Stimulated activated naive CD8-positive, alpha-beta T cell treated with anti-CD3 and anti-CD28 coated beads, Interleukin-15, amount 100 ng/mL, for 72 hours (primary cell): ENCODE data around the gene MUSK.

Experiments
- ATAC-seq: fragments of 150-1000 bp; cut with Tn5 transposase; 2 replicates; pipeline ENCODE4 v1.10.0; 2021; ENCODE audit warnings: mild to moderate bottlenecking, moderate library complexity
- DNase-seq, 2 donors: peaks; one replicate each; pipeline ENCODE4 v3.0.0; 2021 to 2022
- H3K27ac Mint-ChIP-seq, 2 donors: one replicate each; pipeline ENCODE4 v1.8.0; 2022; ENCODE audit warnings: mild to moderate bottlenecking in 2 of 2, mixed read lengths in 2 of 2, moderate library complexity in 2 of 2
- H3K27me3 Mint-ChIP-seq: one replicate; pipeline ENCODE4 v1.8.0; 2022; ENCODE audit warnings: mixed read lengths
- H3K4me1 Mint-ChIP-seq: one replicate; pipeline ENCODE4 v1.8.0; 2022; ENCODE audit warnings: mild to moderate bottlenecking, mixed read lengths
- H3K4me3 Mint-ChIP-seq, 2 donors: one replicate each; pipeline ENCODE4 v1.8.0; 2022; ENCODE audit warnings: mild to moderate bottlenecking in 2 of 2, mixed read lengths in 2 of 2, moderate library complexity in 1 of 2
- H3K9me3 Mint-ChIP-seq, 2 donors: one replicate each; pipeline ENCODE4 v1.8.0; 2022; ENCODE audit warnings: mixed read lengths in 2 of 2

Gene MUSK

GRCh38 chr9:110835859-110836271 lies 167.3 kb downstream of the MUSK start:
- H3K27ac Mint-ChIP-seq, result no peak overlapping the region
- H3K9me3 Mint-ChIP-seq, result peaks cover under 1 to 10% of the 10 kb centered on the region in 2 donors
- DNase-seq (no peak), ATAC-seq (no peak)
- no peaks in the 10 kb centered on the region for H3K27me3 Mint-ChIP-seq
- no peak overlapping the region for H3K4me3 Mint-ChIP-seq
- H3K4me1 Mint-ChIP-seq, result no peaks in the 10 kb centered on the region

- Mint-ChIP-seq H3K4me3 (no peak overlapping the region), H3K9me3 (peaks cover 0 to 10% of the 10 kb centered on the region in 2 donors), H3K4me1 (no peaks in the 10 kb centered on the region), H3K27ac (no peak overlapping the region), H3K27me3 (no peaks in the 10 kb centered on the region)
- ATAC-seq (no peak), DNase-seq (no peak)
Measured at GRCh38 chr9:110837401-110838005, 168.9 kb downstream of the MUSK start.

GRCh38 chr9:110842169-110842568 lies 173.6 kb downstream of the MUSK start:
- Mint-ChIP-seq H3K9me3 (peaks cover 0 to 15% of the 10 kb centered on the region in 2 donors), H3K4me3 (no peak overlapping the region), H3K27ac (no peak overlapping the region), H3K27me3 (no peaks in the 10 kb centered on the region), H3K4me1 (no peaks in the 10 kb centered on the region)
- no peak for ATAC-seq
- DNase-seq, result no peak

GRCh38 chr9:110842986-110843385 lies 174.4 kb downstream of the MUSK start:
- H3K9me3 Mint-ChIP-seq, result peaks cover 0 to 13% of the 10 kb centered on the region in 2 donors
- no peaks in the 10 kb centered on the region for H3K4me1 Mint-ChIP-seq
- DNase-seq, result no peak
- no peaks in the 10 kb centered on the region for H3K27me3 Mint-ChIP-seq
- H3K27ac Mint-ChIP-seq, result no peak overlapping the region
- H3K4me3 Mint-ChIP-seq, result no peak overlapping the region
- no peak for ATAC-seq

GRCh38 chr9:110844121-110844520 lies 175.5 kb downstream of the MUSK start:
- Mint-ChIP-seq H3K4me1 (no peaks in the 10 kb centered on the region), H3K9me3 (peaks cover 0 to 13% of the 10 kb centered on the region in 2 donors), H3K4me3 (no peak overlapping the region), H3K27me3 (no peaks in the 10 kb centered on the region), H3K27ac (no peak overlapping the region)
- no peak for DNase-seq
- no peak for ATAC-seq

GRCh38 chr9:110846215-110846614 lies 177.6 kb downstream of the MUSK start:
- H3K27me3 Mint-ChIP-seq, result no peaks in the 10 kb centered on the region
- H3K9me3 Mint-ChIP-seq, result peaks cover 0 to 8% of the 10 kb centered on the region in 2 donors
- no peak overlapping the region for H3K4me3 Mint-ChIP-seq
- ATAC-seq, result no peak
- no peak for DNase-seq
- no peak overlapping the region for H3K27ac Mint-ChIP-seq
- no peaks in the 10 kb centered on the region for H3K4me1 Mint-ChIP-seq

GRCh38 chr9:110847671-110848070 lies 179.1 kb downstream of the MUSK start:
- Mint-ChIP-seq H3K4me1 (no peaks in the 10 kb centered on the region), H3K27ac (no peak overlapping the region), H3K4me3 (no peak overlapping the region), H3K9me3 (peaks cover 0 to 8% of the 10 kb centered on the region in 2 donors), H3K27me3 (no peaks in the 10 kb centered on the region)
- ATAC-seq, result no peak
- no peak for DNase-seq

GRCh38 chr9:110850401-110851135 lies 182.0 kb downstream of the MUSK start:
- Mint-ChIP-seq H3K4me3 (no peak overlapping the region), H3K27me3 (no peaks in the 10 kb centered on the region), H3K9me3 (peaks cover 5 to 10% of the 10 kb centered on the region in 2 donors), H3K27ac (no peak overlapping the region), H3K4me1 (no peaks in the 10 kb centered on the region)
- no peak for ATAC-seq
- no peak for DNase-seq
